ENCODE measurements around the gene COG7. TPM values are rescaled to one million over a fixed set of nuclear protein-coding genes. Genes with fewer than 3 reads are reported as not detected.
"Not testable (repeated sequence)": the region's sequence is repeated elsewhere in the genome, so short reads cannot be mapped to it uniquely, and the experiment has no call there.

The COG7 gene
- polyA plus RNA-seq, 1 donor, result 23.1 TPM

GRCh38 chr16:23479138-23479537 is 26.1 kb upstream of the COG7 start:
- no peaks in the 10 kb centered on the region for H3K27me3 ChIP-seq (ENCODE audit: control insufficient read depth, insufficient read depth, low read length)
- no peaks in the 10 kb centered on the region for H3K9me3 ChIP-seq (ENCODE audit: control insufficient read depth, low read depth, low read length)
- no peak overlapping the region for H3K4me3 ChIP-seq (ENCODE audit: low read length)
- WGBS (ENCODE audit: insufficient coverage, low lambda C conversion rate), result no CpG with 5 or more reads among the region's 3 CpGs
- peaks cover 84% of the 10 kb centered on the region for H3K36me3 ChIP-seq (ENCODE audit: control insufficient read depth, insufficient read depth, low read length)
- H3K4me1 ChIP-seq (ENCODE audit: control insufficient read depth, insufficient read depth, low read length), result no peaks in the 10 kb centered on the region
- DNase-seq, result no peak
- no peak overlapping the region for H3K27ac ChIP-seq (ENCODE audit: low read length)

DNA sequence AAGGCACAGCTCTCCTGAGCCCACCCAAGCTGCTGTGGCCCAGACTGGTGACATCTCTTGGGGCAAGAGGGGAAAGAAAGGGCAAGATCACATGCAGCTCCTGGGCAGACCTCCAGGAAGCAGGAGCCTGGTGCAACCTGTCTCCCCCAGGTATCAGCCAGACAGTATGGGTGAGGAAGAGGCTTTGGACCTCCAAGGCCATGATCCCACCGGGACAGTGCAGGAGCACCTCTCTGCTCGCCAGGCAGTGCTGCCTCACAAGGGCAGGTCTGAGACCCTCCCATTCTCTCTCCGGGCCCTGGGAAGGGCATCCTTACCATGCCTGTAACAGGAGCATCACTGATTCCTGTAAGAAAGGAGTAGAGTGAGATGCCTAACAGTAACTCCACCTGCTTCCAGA is 25.6 kb upstream of the COG7 start:
- Histone ChIP-seq H3K4me1 (ENCODE audit: control insufficient read depth, insufficient read depth, low read length) (no peaks in the 10 kb centered on the region), H3K4me3 (ENCODE audit: low read length) (no peak overlapping the region), H3K27ac (ENCODE audit: low read length) (no peak overlapping the region), H3K27me3 (ENCODE audit: control insufficient read depth, insufficient read depth, low read length) (no peaks in the 10 kb centered on the region), H3K36me3 (ENCODE audit: control insufficient read depth, insufficient read depth, low read length) (peaks cover 89% of the 10 kb centered on the region), H3K9me3 (ENCODE audit: control insufficient read depth, low read depth, low read length) (no peaks in the 10 kb centered on the region)
- no peak for DNase-seq
- WGBS (ENCODE audit: insufficient coverage, low lambda C conversion rate), result no CpG with 5 or more reads among the region's 3 CpGs

- Histone ChIP-seq H3K4me1 (ENCODE audit: control insufficient read depth, insufficient read depth, low read length) (no peaks in the 10 kb centered on the region), H3K4me3 (ENCODE audit: low read length) (no peak overlapping the region), H3K9me3 (ENCODE audit: control insufficient read depth, low read depth, low read length) (no peaks in the 10 kb centered on the region), H3K36me3 (ENCODE audit: control insufficient read depth, insufficient read depth, low read length) (peaks cover 82% of the 10 kb centered on the region), H3K27me3 (ENCODE audit: control insufficient read depth, insufficient read depth, low read length) (no peaks in the 10 kb centered on the region), H3K27ac (ENCODE audit: low read length) (no peak overlapping the region)
- DNase-seq, result no peak
- 83% methylated on average over 1 of the region's 1 CpG for WGBS (ENCODE audit: insufficient coverage, low lambda C conversion rate)
Observed at GRCh38 chr16:23476289-23476688, 23.3 kb upstream of the COG7 start.

- Histone ChIP-seq H3K27me3 (ENCODE audit: control insufficient read depth, insufficient read depth, low read length) (no peaks in the 10 kb centered on the region), H3K4me1 (ENCODE audit: control insufficient read depth, insufficient read depth, low read length) (no peaks in the 10 kb centered on the region), H3K9me3 (ENCODE audit: control insufficient read depth, low read depth, low read length) (no peaks in the 10 kb centered on the region), H3K27ac (ENCODE audit: low read length) (no peak overlapping the region), H3K4me3 (ENCODE audit: low read length) (no peak overlapping the region), H3K36me3 (ENCODE audit: control insufficient read depth, insufficient read depth, low read length) (peaks cover 73% of the 10 kb centered on the region)
- DNase-seq, result no peak
- no CpG with 5 or more reads among the region's 6 CpGs for WGBS (ENCODE audit: insufficient coverage, low lambda C conversion rate)
Observed at GRCh38 chr16:23469814-23470213, 16.8 kb upstream of the COG7 start.

GRCh38 chr16:23466162-23466885 is 13.3 kb upstream of the COG7 start:
- Histone ChIP-seq H3K9me3 (ENCODE audit: control insufficient read depth, low read depth, low read length) (no peaks in the 10 kb centered on the region), H3K27ac (ENCODE audit: low read length) (no peak overlapping the region), H3K4me1 (ENCODE audit: control insufficient read depth, insufficient read depth, low read length) (no peaks in the 10 kb centered on the region), H3K36me3 (ENCODE audit: control insufficient read depth, insufficient read depth, low read length) (peaks cover 51% of the 10 kb centered on the region), H3K4me3 (ENCODE audit: low read length) (no peak overlapping the region), H3K27me3 (ENCODE audit: control insufficient read depth, insufficient read depth, low read length) (no peaks in the 10 kb centered on the region)
- DNase-seq, result no peak
- 100% methylated on average over 1 of the region's 4 CpGs for WGBS (ENCODE audit: insufficient coverage, low lambda C conversion rate)

DNA sequence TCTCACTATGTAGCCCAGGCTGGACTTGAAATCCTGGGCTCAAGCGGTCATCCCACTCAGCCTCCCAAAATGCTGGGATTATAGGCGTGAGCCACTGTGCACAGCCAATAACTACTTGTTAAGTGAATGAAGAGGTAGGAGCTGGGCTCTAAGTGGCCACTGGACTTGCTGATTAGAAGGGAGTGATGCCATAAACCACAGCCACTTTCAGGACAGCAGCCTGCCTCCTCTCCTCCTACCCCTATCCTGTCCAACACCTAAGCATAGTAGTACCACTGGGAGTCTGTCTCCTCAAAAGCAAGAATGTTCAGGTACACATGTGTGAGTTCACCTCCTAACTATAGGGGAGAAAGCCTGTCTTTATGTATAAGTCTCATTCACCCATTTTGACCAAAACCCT is 12.2 kb upstream of the COG7 start:
- WGBS (ENCODE audit: insufficient coverage, low lambda C conversion rate), result no CpG with 5 or more reads among the region's 2 CpGs
- no peaks in the 10 kb centered on the region for H3K9me3 ChIP-seq (ENCODE audit: control insufficient read depth, low read depth, low read length)
- no peak overlapping the region for H3K27ac ChIP-seq (ENCODE audit: low read length)
- no peak for DNase-seq
- H3K4me3 ChIP-seq (ENCODE audit: low read length), result no peak overlapping the region
- H3K27me3 ChIP-seq (ENCODE audit: control insufficient read depth, insufficient read depth, low read length), result no peaks in the 10 kb centered on the region
- no peaks in the 10 kb centered on the region for H3K4me1 ChIP-seq (ENCODE audit: control insufficient read depth, insufficient read depth, low read length)
- H3K36me3 ChIP-seq (ENCODE audit: control insufficient read depth, insufficient read depth, low read length), result peaks cover 47% of the 10 kb centered on the region

DNA sequence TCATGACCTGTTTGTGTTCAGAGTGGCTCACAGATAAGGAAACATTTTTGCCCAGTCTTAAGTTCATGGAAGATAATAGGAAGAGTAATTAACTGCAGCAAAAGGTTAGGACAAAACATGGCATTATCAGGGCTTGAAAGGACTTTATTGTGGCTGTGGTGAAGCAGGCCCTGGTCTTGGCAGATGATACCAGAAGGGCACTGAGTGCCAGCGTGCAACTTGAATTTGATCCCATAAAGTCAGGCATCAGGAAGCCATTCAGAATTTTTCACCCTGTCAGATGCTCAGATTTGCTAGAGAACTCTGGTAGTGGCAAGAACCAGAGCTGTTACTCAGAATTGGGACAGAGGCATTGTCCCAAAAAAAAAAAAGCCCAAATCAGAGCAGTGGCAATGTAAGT is 11.2 kb upstream of the COG7 start:
- H3K9me3 ChIP-seq (ENCODE audit: control insufficient read depth, low read depth, low read length), result no peaks in the 10 kb centered on the region
- no peaks in the 10 kb centered on the region for H3K4me1 ChIP-seq (ENCODE audit: control insufficient read depth, insufficient read depth, low read length)
- no peak overlapping the region for H3K4me3 ChIP-seq (ENCODE audit: low read length)
- no CpG with 5 or more reads among the region's 1 CpG for WGBS (ENCODE audit: insufficient coverage, low lambda C conversion rate)
- H3K36me3 ChIP-seq (ENCODE audit: control insufficient read depth, insufficient read depth, low read length), result peaks cover 37% of the 10 kb centered on the region
- DNase-seq, result no peak
- no peak overlapping the region for H3K27ac ChIP-seq (ENCODE audit: low read length)
- no peaks in the 10 kb centered on the region for H3K27me3 ChIP-seq (ENCODE audit: control insufficient read depth, insufficient read depth, low read length)

DNA sequence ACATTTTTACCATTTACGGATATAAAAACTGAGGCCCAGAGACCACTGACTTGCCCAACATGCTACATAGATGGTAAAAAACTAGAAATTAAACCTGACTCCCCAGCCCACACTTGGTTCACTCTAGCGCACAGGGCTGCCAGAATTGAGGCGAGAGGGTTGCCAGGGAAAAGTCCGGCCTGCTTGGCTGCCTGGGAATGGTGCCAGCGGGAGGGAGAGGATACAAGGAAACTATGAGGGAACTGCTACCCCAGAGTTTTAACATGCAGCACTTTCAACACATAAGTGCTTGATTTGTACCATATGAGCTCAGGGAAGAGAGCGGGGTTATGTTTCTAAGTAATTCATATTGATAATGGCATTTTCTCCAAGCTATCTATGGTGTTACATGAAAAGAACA is 10.0 kb upstream of the COG7 start:
- H3K27ac ChIP-seq (ENCODE audit: low read length); H3K4me3 ChIP-seq (ENCODE audit: low read length); H3K9me3 ChIP-seq (ENCODE audit: control insufficient read depth, low read depth, low read length); H3K27me3 ChIP-seq (ENCODE audit: control insufficient read depth, insufficient read depth, low read length); H3K4me1 ChIP-seq (ENCODE audit: control insufficient read depth, insufficient read depth, low read length): not testable (repeated sequence)
- DNase-seq, result peak in 1 of 2 donors; percentile 30
- peaks cover 30% of the 10 kb centered on the region for H3K36me3 ChIP-seq (ENCODE audit: control insufficient read depth, insufficient read depth, low read length)
- WGBS (ENCODE audit: insufficient coverage, low lambda C conversion rate), result no CpG with 5 or more reads among the region's 6 CpGs

GRCh38 chr16:23453338-23454052 is 506 bp upstream of the COG7 start:
- WGBS (ENCODE audit: insufficient coverage, low lambda C conversion rate), result 60% methylated on average over 3 of the region's 37 CpGs
- Histone ChIP-seq H3K27ac (ENCODE audit: low read length) (no peak overlapping the region), H3K4me1 (ENCODE audit: control insufficient read depth, insufficient read depth, low read length) (no peaks in the 10 kb centered on the region)

DNA sequence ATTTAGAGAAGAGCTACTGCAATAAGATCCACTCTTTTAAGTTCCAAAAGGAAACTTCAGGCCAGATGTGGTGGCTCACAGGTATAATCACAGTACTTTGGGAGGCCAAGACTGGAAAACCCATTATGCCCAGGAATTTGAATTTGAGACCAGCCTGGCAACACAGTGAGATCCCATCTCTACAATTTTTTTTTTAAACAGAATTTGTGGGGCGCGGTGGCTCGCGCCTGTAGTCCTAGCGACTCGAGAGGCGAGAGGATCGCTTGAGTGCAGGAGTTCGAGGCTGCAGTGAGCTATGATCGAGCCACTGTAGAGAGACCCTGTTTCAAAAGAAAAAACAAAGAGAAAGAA is 793 bp downstream of the COG7 start:
- DNase-seq, result no peak
- Histone ChIP-seq H3K9me3 (ENCODE audit: control insufficient read depth, low read depth, low read length) (no peaks in the 10 kb centered on the region), H3K27me3 (ENCODE audit: control insufficient read depth, insufficient read depth, low read length) (no peaks in the 10 kb centered on the region), H3K4me1 (ENCODE audit: control insufficient read depth, insufficient read depth, low read length) (no peaks in the 10 kb centered on the region), H3K4me3 (ENCODE audit: low read length) (peak overlapping the region; percentile 66), H3K27ac (ENCODE audit: low read length) (peak overlapping the region; percentile 85), H3K36me3 (ENCODE audit: control insufficient read depth, insufficient read depth, low read length) (no peaks in the 10 kb centered on the region)
- WGBS (ENCODE audit: insufficient coverage, low lambda C conversion rate), result 0% methylated on average over 2 of the region's 10 CpGs

More at GRCh38 chr16:23453338-23454052, 506 bp upstream of the COG7 start:
- no peaks in the 10 kb centered on the region for H3K9me3 ChIP-seq (ENCODE audit: control insufficient read depth, low read depth, low read length)
- no peaks in the 10 kb centered on the region for H3K36me3 ChIP-seq (ENCODE audit: control insufficient read depth, insufficient read depth, low read length)
- no peaks in the 10 kb centered on the region for H3K27me3 ChIP-seq (ENCODE audit: control insufficient read depth, insufficient read depth, low read length)
- no peak for DNase-seq
- peak overlapping the region; percentile 66 for H3K4me3 ChIP-seq (ENCODE audit: low read length)

DNA sequence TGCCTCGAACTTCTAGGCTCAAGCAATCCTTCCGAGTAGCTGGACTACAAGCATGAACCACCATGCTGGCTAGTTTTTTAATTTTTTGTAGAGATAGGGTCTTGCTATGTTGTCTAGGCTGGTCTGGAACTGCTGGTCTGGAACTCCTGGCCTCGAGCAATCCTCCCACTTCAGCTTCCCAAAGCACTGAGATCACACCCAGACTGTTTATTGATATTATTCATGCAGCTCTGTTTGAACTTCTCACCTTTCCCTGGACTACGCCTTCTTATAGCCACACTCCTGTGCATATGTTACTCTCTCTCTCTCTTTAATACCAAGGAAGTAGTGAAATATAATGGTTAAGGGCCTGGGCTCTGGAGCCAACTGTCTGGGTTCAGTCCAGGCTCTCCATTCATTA is 4.6 kb downstream of the COG7 start:
- Histone ChIP-seq H3K27ac (ENCODE audit: low read length) (no peak overlapping the region), H3K9me3 (ENCODE audit: control insufficient read depth, low read depth, low read length) (no peaks in the 10 kb centered on the region), H3K36me3 (ENCODE audit: control insufficient read depth, insufficient read depth, low read length) (peaks cover 18% of the 10 kb centered on the region), H3K4me1 (ENCODE audit: control insufficient read depth, insufficient read depth, low read length) (no peaks in the 10 kb centered on the region), H3K4me3 (ENCODE audit: low read length) (no peak overlapping the region), H3K27me3 (ENCODE audit: control insufficient read depth, insufficient read depth, low read length) (no peaks in the 10 kb centered on the region)
- peak in 1 of 2 donors; percentile 34 for DNase-seq
- whole genome bisulfite sequencing (ENCODE audit: insufficient coverage, low lambda C conversion rate), result no CpG with 5 or more reads among the region's 4 CpGs

All from large intestine (tissue), 3 donors.